Epithelial cell of proximal tubule (primary cell): ENCODE measurements around the gene GPR171. TPM values are rescaled to one million over a fixed set of nuclear protein-coding genes. Genes with fewer than 3 reads are reported as not detected.
"Not testable (repeated sequence)": the region's sequence is repeated elsewhere in the genome, so short reads cannot be mapped to it uniquely, and the experiment has no call there.

ENCODE experiments used
- DNase-seq: peaks from one replicate; pipeline ENCODE4 v3.0.0-alpha.2; 2011; ENCODE audit warnings: low read depth
- H3K4me3 ChIP-seq: 2 replicates; pipeline ENCODE4 v1.5.1; 2011; ENCODE audit warnings: low read depth, mild to moderate bottlenecking, low read length
- CTCF ChIP-seq: conservative IDR thresholded peaks from 2 replicates; pipeline ENCODE4 v1.5.1; 2012; ENCODE audit warnings: low read depth, mild to moderate bottlenecking, low read length
- total RNA-seq: library from RNA; depleted of rRNA; stranded (reverse); fragments of >200 nt; gene quantifications from 2 replicates; pipeline ENCODE4 v1.2.3, GENCODE V29; 2015

GPR171 gene
- not detected in 2 replicates for total RNA-seq

GRCh38 chr3:151203051-151203420 lies at the start of gene GPR171:
TSS of gene GPR171 (minus strand) at chr3:151203216. CDS start at chr3:151199386, 3,830 bp downstream.
- no peak within 1 kb of the TSS for H3K4me3 ChIP-seq
- DNase-seq, result no peak
- no peak for TF ChIP-seq CTCF

GRCh38 chr3:151248772-151249337 lies 45.8 kb upstream of the GPR171 start:
- H3K4me3 ChIP-seq, result no peak overlapping the region
- TF ChIP-seq CTCF, result no peak
- no peak for DNase-seq

GRCh38 chr3:151242006-151242405 lies 39.0 kb upstream of the GPR171 start:
- not testable (repeated sequence) for H3K4me3 ChIP-seq, DNase-seq

- TF ChIP-seq CTCF, result no peak
- H3K4me3 ChIP-seq, result no peak overlapping the region
- DNase-seq, result no peak
These were observed 33.7 kb upstream of the GPR171 start for GRCh38 chr3:151236736-151237135.

GRCh38 chr3:151236316-151236715 lies 33.3 kb upstream of the GPR171 start:
- DNase-seq, result no peak
- H3K4me3 ChIP-seq, result no peak overlapping the region
- no peak for TF ChIP-seq CTCF

GRCh38 chr3:151234825-151235224 lies 31.8 kb upstream of the GPR171 start:
- H3K4me3 ChIP-seq, result no peak overlapping the region
- no peak for TF ChIP-seq CTCF
- DNase-seq, result no peak

- TF ChIP-seq CTCF, result no peak
- H3K4me3 ChIP-seq, result no peak overlapping the region
- DNase-seq, result no peak
These were observed 30.0 kb upstream of the GPR171 start for GRCh38 chr3:151232991-151233390.

- H3K4me3 ChIP-seq, DNase-seq: not testable (repeated sequence)
These were observed 29.4 kb upstream of the GPR171 start for GRCh38 chr3:151232403-151232802.
